ENCODE data around the gene PTPRG.

- TF ChIP-seq SP1 (IDR thresholded peaks at IDR 0.05) (no peak), MAX (IDR thresholded peaks at IDR 0.05) (no peak), CTCF (IDR thresholded peaks at IDR 0.05; ENCODE audit: low read depth, low read length, missing input control) (no peak), YY1 (IDR thresholded peaks at IDR 0.05) (no peak)
Measured at GRCh38 chr3:61734749-61735686, 173.6 kb downstream of the PTPRG start.

All from liver (tissue), 3 donors.